WTC11 (cell line): ENCODE results near the gene TNFRSF19. TPM values are rescaled to one million over a fixed set of nuclear protein-coding genes. Genes with fewer than 3 reads are reported as not detected.

Experiments used
- ATAC-seq: fragments of 200-7000 bp; cut with Tn5 transposase; 2 replicates; pipeline ENCODE4 v1.10.0; 2021; ENCODE audit warnings: mild to moderate bottlenecking, moderate library complexity
- CTCF ChIA-PET: fragments of 300-600 bp; sonication (Branson Sonifier 250); formaldehyde crosslinking; loops from one replicate; lab custom pipeline; 2021; ENCODE audit warnings: antibody characterized with exemption; lab: Charles Lee
- POLR2A ChIA-PET: fragments of 350-600 bp; sonication (Branson Sonifier 250); formaldehyde crosslinking; loops from one replicate; lab custom pipeline; 2021; ENCODE audit warnings: antibody characterized with exemption; lab: Charles Lee
- DNase-seq: peaks from one replicate; pipeline ENCODE4 v3.0.0; 2021; ENCODE audit warnings: low spot score
- H3K27ac Mint-ChIP-seq: 2 replicates; pipeline ENCODE4 v1.8.0; 2021; ENCODE audit warnings: mixed read lengths
- H3K27me3 Mint-ChIP-seq: 2 replicates; pipeline ENCODE4 v1.8.0; 2021; ENCODE audit warnings: low read depth, mild to moderate bottlenecking, moderate library complexity, mixed read lengths
- H3K36me3 Mint-ChIP-seq: 2 replicates; pipeline ENCODE4 v1.8.0; 2021; ENCODE audit warnings: mixed read lengths
- H3K4me1 Mint-ChIP-seq: 2 replicates; pipeline ENCODE4 v1.8.0; 2022; ENCODE audit warnings: mixed read lengths
- H3K4me3 Mint-ChIP-seq: 2 replicates; pipeline ENCODE4 v1.8.0; 2021; ENCODE audit warnings: mild to moderate bottlenecking, moderate library complexity, mixed read lengths
- H3K9me3 Mint-ChIP-seq: 2 replicates; pipeline ENCODE4 v1.8.0; 2021; ENCODE audit warnings: mixed read lengths
- CREM ChIP-seq: sonication (generic); formaldehyde crosslinking; IDR thresholded peaks from 2 replicates; pipeline ENCODE4 v1.8.1; 2022; ENCODE audit warnings: mild to moderate bottlenecking, missing genetic modification reagents, moderate library complexity
- FOXJ3 ChIP-seq: sonication (generic); formaldehyde crosslinking; IDR thresholded peaks from 2 replicates; pipeline ENCODE4 v1.9.0; 2021; ENCODE audit warnings: missing genetic modification reagents, mild to moderate bottlenecking, borderline replicate concordance
- IRF2 ChIP-seq: sonication (generic); formaldehyde crosslinking; IDR thresholded peaks from 2 replicates; pipeline ENCODE4 v1.8.0; 2022; ENCODE audit warnings: low read depth, missing genetic modification reagents, borderline replicate concordance
- JUN ChIP-seq: sonication (generic); formaldehyde crosslinking; IDR thresholded peaks from 2 replicates; pipeline ENCODE4 v1.8.0; 2023; ENCODE audit warnings: mild to moderate bottlenecking, missing genetic modification reagents
- NR2C2 ChIP-seq: sonication (generic); formaldehyde crosslinking; IDR thresholded peaks from 2 replicates; pipeline ENCODE4 v1.8.0; 2022; ENCODE audit warnings: mild to moderate bottlenecking, missing genetic modification reagents
- PRRX2 ChIP-seq: fragments of 250-450 bp; sonication (Bioruptor Pico); IDR thresholded peaks from 2 replicates; pipeline ENCODE4 v1.8.0; 2021; ENCODE audit warnings: mild to moderate bottlenecking
- TEAD1 ChIP-seq: sonication (generic); formaldehyde crosslinking; IDR thresholded peaks from 2 replicates; pipeline ENCODE4 v1.8.0; 2022; ENCODE audit warnings: mild to moderate bottlenecking, missing genetic modification reagents
- ZNF138 ChIP-seq: sonication (generic); formaldehyde crosslinking; conservative IDR thresholded peaks from 2 replicates; pipeline ENCODE4 v1.8.1; 2022; ENCODE audit warnings: mild to moderate bottlenecking, moderate library complexity, missing genetic modification reagents
- ZNF232 ChIP-seq: sonication (generic); formaldehyde crosslinking; IDR thresholded peaks from 2 replicates; pipeline ENCODE4 v1.8.0; 2022; ENCODE audit warnings: mild to moderate bottlenecking, missing genetic modification reagents
- ZNF423 ChIP-seq: fragments of 250-450 bp; sonication (Bioruptor Pico); IDR thresholded peaks from 2 replicates; pipeline ENCODE4 v2.1.2; 2022; ENCODE audit warnings: mild to moderate bottlenecking, moderate library complexity
- total RNA-seq: library from RNA; stranded (reverse); gene quantifications from 3 replicates; pipeline ENCODE4 v1.2.3, GENCODE V29; 2021
- TF ChIP-seq, protein P1 (sequence below): sonication (generic); formaldehyde crosslinking; IDR thresholded peaks from 2 replicates; pipeline ENCODE4 v1.8.0; 2023; ENCODE audit warnings: mild to moderate bottlenecking, missing genetic modification reagents
- TF ChIP-seq, protein P2 (sequence below): fragments of 250-450 bp; sonication (Bioruptor Pico); IDR thresholded peaks from 2 replicates; pipeline ENCODE4 v1.9.0; 2021; ENCODE audit warnings: mild to moderate bottlenecking
- TF ChIP-seq, protein P3 (sequence below): sonication (generic); formaldehyde crosslinking; conservative IDR thresholded peaks from 2 replicates; pipeline ENCODE4 v1.8.1; 2023; ENCODE audit warnings: mild to moderate bottlenecking, low read depth, missing genetic modification reagents, moderate library complexity
- TF ChIP-seq, protein P4 (sequence below): sonication (generic); formaldehyde crosslinking; IDR thresholded peaks from 2 replicates; pipeline ENCODE4 v1.8.1; 2023; ENCODE audit warnings: mild to moderate bottlenecking, missing genetic modification reagents, moderate library complexity
- TF ChIP-seq, protein P5 (sequence below): sonication (generic); formaldehyde crosslinking; IDR thresholded peaks from 2 replicates; pipeline ENCODE4 v1.8.1; 2022; ENCODE audit warnings: low read depth, mild to moderate bottlenecking, moderate library complexity, missing genetic modification reagents, borderline replicate concordance
- TF ChIP-seq, protein P6 (sequence below): sonication (generic); formaldehyde crosslinking; IDR thresholded peaks from 2 replicates; pipeline ENCODE4 v1.8.0; 2022; ENCODE audit warnings: missing genetic modification reagents
- TF ChIP-seq, protein P7 (sequence below): sonication (generic); formaldehyde crosslinking; IDR thresholded peaks from 2 replicates; pipeline ENCODE4 v1.8.0; 2023; ENCODE audit warnings: missing genetic modification reagents
- TF ChIP-seq, protein P8 (sequence below): fragments of 200-600 bp; IDR thresholded peaks from 2 replicates; pipeline ENCODE4 v1.8.0; 2022; ENCODE audit warnings: antibody characterized with exemption

TNFRSF19 gene
- total RNA-seq, 1 experiment from 2014 or later: 0.20 TPM

DNA sequence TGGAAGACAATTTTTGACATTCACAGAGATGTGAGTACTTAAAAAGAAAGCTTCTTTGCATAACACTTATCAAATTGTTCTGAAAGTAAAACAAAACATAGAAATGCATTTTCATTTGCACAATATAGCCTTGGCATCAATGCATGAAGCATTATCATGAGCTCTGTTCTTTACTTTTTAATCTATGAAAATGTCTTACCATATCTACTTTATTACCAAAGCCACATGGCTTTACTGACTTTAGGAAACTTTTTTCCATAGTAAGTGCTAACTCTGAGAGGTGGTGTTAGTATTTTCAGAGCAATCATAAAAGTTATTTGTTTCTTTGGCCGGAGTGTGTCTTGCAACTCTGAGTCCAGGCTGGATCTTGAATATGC is 10.5 kb downstream of the TNFRSF19 start:
- ATAC-seq: no peak
- DNase-seq: no peak
- Mint-ChIP-seq H3K4me1 (peaks cover 19% of the 10 kb centered on the region), H3K4me3 (peak overlapping the region; percentile 74; the same call in 1 of the 2 replicates), H3K36me3 (no peaks in the 10 kb centered on the region), H3K27me3 (peaks cover 48% of the 10 kb centered on the region), H3K27ac (no peak overlapping the region), H3K9me3 (no peaks in the 10 kb centered on the region)
- no peak for TF ChIP-seq ZNF232 (CRISPR knock-in tag)
- TF ChIP-seq, protein P1, sequence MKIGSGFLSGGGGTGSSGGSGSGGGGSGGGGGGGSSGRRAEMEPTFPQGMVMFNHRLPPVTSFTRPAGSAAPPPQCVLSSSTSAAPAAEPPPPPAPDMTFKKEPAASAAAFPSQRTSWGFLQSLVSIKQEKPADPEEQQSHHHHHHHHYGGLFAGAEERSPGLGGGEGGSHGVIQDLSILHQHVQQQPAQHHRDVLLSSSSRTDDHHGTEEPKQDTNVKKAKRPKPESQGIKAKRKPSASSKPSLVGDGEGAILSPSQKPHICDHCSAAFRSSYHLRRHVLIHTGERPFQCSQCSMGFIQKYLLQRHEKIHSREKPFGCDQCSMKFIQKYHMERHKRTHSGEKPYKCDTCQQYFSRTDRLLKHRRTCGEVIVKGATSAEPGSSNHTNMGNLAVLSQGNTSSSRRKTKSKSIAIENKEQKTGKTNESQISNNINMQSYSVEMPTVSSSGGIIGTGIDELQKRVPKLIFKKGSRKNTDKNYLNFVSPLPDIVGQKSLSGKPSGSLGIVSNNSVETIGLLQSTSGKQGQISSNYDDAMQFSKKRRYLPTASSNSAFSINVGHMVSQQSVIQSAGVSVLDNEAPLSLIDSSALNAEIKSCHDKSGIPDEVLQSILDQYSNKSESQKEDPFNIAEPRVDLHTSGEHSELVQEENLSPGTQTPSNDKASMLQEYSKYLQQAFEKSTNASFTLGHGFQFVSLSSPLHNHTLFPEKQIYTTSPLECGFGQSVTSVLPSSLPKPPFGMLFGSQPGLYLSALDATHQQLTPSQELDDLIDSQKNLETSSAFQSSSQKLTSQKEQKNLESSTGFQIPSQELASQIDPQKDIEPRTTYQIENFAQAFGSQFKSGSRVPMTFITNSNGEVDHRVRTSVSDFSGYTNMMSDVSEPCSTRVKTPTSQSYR (CRISPR knock-in tag): no peak
- no peak for TF ChIP-seq IRF2 (CRISPR knock-in tag)
- no peak for TF ChIP-seq ZNF138 (CRISPR knock-in tag)
- TF ChIP-seq, protein P2, sequence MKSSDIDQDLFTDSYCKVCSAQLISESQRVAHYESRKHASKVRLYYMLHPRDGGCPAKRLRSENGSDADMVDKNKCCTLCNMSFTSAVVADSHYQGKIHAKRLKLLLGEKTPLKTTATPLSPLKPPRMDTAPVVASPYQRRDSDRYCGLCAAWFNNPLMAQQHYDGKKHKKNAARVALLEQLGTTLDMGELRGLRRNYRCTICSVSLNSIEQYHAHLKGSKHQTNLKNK (CRISPR knock-in tag): no peak
- TF ChIP-seq ZNF423 (CRISPR knock-in tag): no peak
- POLR2A ChIA-PET: no interaction called here
- CTCF ChIA-PET: no interaction called here

DNA sequence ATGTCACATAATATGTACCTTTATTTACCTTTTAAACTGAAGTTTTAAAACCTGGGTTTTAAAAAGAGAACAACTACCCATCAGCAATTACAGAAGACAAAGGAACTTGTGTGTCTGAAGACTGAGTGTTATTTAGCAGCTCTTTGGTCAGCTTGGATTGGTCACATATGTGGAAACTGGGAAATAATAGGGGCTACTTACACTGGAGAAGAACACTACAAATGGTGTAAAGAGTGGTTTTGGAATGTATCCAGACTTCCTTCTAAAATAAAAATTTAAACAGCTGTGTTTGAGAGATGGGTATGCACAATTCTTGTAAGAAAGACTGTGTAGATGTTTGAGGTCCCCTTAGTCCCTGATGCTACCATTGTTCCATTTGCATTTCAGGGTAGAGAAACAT is 13.3 kb downstream of the TNFRSF19 start:
- no peak for TF ChIP-seq CREM (CRISPR knock-in tag)
- TF ChIP-seq, protein P3, sequence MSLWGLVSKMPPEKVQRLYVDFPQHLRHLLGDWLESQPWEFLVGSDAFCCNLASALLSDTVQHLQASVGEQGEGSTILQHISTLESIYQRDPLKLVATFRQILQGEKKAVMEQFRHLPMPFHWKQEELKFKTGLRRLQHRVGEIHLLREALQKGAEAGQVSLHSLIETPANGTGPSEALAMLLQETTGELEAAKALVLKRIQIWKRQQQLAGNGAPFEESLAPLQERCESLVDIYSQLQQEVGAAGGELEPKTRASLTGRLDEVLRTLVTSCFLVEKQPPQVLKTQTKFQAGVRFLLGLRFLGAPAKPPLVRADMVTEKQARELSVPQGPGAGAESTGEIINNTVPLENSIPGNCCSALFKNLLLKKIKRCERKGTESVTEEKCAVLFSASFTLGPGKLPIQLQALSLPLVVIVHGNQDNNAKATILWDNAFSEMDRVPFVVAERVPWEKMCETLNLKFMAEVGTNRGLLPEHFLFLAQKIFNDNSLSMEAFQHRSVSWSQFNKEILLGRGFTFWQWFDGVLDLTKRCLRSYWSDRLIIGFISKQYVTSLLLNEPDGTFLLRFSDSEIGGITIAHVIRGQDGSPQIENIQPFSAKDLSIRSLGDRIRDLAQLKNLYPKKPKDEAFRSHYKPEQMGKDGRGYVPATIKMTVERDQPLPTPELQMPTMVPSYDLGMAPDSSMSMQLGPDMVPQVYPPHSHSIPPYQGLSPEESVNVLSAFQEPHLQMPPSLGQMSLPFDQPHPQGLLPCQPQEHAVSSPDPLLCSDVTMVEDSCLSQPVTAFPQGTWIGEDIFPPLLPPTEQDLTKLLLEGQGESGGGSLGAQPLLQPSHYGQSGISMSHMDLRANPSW: no peak
- TF ChIP-seq, protein P4, sequence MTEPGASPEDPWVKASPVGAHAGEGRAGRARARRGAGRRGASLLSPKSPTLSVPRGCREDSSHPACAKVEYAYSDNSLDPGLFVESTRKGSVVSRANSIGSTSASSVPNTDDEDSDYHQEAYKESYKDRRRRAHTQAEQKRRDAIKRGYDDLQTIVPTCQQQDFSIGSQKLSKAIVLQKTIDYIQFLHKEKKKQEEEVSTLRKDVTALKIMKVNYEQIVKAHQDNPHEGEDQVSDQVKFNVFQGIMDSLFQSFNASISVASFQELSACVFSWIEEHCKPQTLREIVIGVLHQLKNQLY (CRISPR knock-in tag): no peak
- TF ChIP-seq, all 79 proteins: peak for 0
- CTCF ChIA-PET: no interaction called here
- H3K36me3 Mint-ChIP-seq: no peaks in the 10 kb centered on the region
- H3K27me3 Mint-ChIP-seq: peaks cover 32% of the 10 kb centered on the region
- H3K27ac Mint-ChIP-seq: no peak overlapping the region
- H3K4me3 Mint-ChIP-seq: no peak overlapping the region
- ATAC-seq (no peak), DNase-seq (no peak)
- POLR2A ChIA-PET: no interaction called here
- H3K4me1 Mint-ChIP-seq: peaks cover 7% of the 10 kb centered on the region
- no peaks in the 10 kb centered on the region for H3K9me3 Mint-ChIP-seq

DNA sequence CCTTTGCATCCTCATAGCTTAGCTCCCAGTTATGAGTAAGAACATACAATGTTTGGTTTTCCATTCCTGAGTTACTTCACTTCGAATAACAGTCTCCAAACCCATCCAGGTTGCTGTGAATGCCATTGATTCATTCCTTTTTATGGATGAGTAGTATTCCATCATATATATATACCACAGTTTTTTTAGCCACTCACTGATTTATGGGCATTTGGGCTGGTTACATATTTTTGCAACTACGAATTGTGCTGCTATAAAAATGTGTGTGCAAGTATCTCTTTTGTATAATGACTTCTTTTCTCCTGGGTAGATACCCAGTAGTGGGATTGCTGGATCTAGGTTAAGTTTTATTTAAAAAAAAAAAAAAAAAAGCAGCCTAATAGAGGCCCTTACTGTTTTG is 14.1 kb downstream of the TNFRSF19 start:
- Mint-ChIP-seq H3K36me3 (no peaks in the 10 kb centered on the region), H3K4me1 (peaks cover 7% of the 10 kb centered on the region), H3K9me3 (no peaks in the 10 kb centered on the region), H3K27ac (no peak overlapping the region), H3K27me3 (peaks cover 28% of the 10 kb centered on the region), H3K4me3 (no peak overlapping the region)
- DNase-seq: no peak
- ChIA-PET POLR2A (no interaction called here), CTCF (no interaction called here)
- ATAC-seq: no peak
- no peak for TF ChIP-seq PRRX2
- TF ChIP-seq NR2C2 (CRISPR knock-in tag): no peak
- no peak for TF ChIP-seq TEAD1 (CRISPR knock-in tag)
- TF ChIP-seq FOXJ3 (CRISPR knock-in tag): no peak
- TF ChIP-seq, protein P5, sequence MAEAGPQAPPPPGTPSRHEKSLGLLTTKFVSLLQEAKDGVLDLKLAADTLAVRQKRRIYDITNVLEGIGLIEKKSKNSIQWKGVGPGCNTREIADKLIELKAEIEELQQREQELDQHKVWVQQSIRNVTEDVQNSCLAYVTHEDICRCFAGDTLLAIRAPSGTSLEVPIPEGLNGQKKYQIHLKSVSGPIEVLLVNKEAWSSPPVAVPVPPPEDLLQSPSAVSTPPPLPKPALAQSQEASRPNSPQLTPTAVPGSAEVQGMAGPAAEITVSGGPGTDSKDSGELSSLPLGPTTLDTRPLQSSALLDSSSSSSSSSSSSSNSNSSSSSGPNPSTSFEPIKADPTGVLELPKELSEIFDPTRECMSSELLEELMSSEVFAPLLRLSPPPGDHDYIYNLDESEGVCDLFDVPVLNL (CRISPR knock-in tag): no peak
- TF ChIP-seq, protein P6, sequence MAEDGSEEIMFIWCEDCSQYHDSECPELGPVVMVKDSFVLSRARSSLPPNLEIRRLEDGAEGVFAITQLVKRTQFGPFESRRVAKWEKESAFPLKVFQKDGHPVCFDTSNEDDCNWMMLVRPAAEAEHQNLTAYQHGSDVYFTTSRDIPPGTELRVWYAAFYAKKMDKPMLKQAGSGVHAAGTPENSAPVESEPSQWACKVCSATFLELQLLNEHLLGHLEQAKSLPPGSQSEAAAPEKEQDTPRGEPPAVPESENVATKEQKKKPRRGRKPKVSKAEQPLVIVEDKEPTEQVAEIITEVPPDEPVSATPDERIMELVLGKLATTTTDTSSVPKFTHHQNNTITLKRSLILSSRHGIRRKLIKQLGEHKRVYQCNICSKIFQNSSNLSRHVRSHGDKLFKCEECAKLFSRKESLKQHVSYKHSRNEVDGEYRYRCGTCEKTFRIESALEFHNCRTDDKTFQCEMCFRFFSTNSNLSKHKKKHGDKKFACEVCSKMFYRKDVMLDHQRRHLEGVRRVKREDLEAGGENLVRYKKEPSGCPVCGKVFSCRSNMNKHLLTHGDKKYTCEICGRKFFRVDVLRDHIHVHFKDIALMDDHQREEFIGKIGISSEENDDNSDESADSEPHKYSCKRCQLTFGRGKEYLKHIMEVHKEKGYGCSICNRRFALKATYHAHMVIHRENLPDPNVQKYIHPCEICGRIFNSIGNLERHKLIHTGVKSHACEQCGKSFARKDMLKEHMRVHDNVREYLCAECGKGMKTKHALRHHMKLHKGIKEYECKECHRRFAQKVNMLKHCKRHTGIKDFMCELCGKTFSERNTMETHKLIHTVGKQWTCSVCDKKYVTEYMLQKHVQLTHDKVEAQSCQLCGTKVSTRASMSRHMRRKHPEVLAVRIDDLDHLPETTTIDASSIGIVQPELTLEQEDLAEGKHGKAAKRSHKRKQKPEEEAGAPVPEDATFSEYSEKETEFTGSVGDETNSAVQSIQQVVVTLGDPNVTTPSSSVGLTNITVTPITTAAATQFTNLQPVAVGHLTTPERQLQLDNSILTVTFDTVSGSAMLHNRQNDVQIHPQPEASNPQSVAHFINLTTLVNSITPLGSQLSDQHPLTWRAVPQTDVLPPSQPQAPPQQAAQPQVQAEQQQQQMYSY (CRISPR knock-in tag): no peak
- TF ChIP-seq, protein P7, sequence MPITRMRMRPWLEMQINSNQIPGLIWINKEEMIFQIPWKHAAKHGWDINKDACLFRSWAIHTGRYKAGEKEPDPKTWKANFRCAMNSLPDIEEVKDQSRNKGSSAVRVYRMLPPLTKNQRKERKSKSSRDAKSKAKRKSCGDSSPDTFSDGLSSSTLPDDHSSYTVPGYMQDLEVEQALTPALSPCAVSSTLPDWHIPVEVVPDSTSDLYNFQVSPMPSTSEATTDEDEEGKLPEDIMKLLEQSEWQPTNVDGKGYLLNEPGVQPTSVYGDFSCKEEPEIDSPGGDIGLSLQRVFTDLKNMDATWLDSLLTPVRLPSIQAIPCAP (CRISPR knock-in tag): no peak
- TF ChIP-seq JUN (CRISPR knock-in tag): no peak
- TF ChIP-seq, protein P8, sequence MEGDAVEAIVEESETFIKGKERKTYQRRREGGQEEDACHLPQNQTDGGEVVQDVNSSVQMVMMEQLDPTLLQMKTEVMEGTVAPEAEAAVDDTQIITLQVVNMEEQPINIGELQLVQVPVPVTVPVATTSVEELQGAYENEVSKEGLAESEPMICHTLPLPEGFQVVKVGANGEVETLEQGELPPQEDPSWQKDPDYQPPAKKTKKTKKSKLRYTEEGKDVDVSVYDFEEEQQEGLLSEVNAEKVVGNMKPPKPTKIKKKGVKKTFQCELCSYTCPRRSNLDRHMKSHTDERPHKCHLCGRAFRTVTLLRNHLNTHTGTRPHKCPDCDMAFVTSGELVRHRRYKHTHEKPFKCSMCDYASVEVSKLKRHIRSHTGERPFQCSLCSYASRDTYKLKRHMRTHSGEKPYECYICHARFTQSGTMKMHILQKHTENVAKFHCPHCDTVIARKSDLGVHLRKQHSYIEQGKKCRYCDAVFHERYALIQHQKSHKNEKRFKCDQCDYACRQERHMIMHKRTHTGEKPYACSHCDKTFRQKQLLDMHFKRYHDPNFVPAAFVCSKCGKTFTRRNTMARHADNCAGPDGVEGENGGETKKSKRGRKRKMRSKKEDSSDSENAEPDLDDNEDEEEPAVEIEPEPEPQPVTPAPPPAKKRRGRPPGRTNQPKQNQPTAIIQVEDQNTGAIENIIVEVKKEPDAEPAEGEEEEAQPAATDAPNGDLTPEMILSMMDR: no peak
